Liver (tissue), 9 donors: ENCODE results near the gene EXOC6B. TPM values are rescaled to one million over a fixed set of nuclear protein-coding genes. Genes with fewer than 3 reads are reported as not detected.

ENCODE experiments used
- DNase-seq: peaks from one replicate; pipeline ENCODE4 v3.0.0-alpha.2; 2017; ENCODE audit warnings: low spot score
- H3K27ac ChIP-seq, 2 donors: one replicate each; pipeline ENCODE4 v1.7.0; 2013; ENCODE audit warnings: inconsistent platforms in 2 of 2, low read length in 2 of 2, control low read depth in 1 of 2, low read depth in 1 of 2, mild to moderate bottlenecking in 1 of 2
- H3K27me3 ChIP-seq, 4 donors: one replicate each; pipeline versions ENCODE4 v1.6.1 to v1.7.0; 2013; ENCODE audit warnings: low read length in 3 of 4, inconsistent platforms in 1 of 4, mild to moderate bottlenecking in 1 of 4, moderate library complexity in 1 of 4; ENCODE audit not compliant: control insufficient read depth in 4 of 4, insufficient read depth in 4 of 4
- H3K36me3 ChIP-seq, 4 donors: one replicate each; pipeline versions ENCODE4 v1.6.1 to v1.7.0; 2013; ENCODE audit warnings: low read length in 3 of 4, mild to moderate bottlenecking in 3 of 4, low read depth in 1 of 4, moderate library complexity in 1 of 4; ENCODE audit not compliant: control insufficient read depth in 4 of 4, insufficient read depth in 3 of 4
- H3K4me1 ChIP-seq, 4 donors: one replicate each; pipeline versions ENCODE4 v1.6.1 to v1.7.0; 2013; ENCODE audit warnings: low read length in 3 of 4, mild to moderate bottlenecking in 3 of 4, moderate library complexity in 1 of 4; ENCODE audit not compliant: control insufficient read depth in 4 of 4, insufficient read depth in 4 of 4
- H3K4me3 ChIP-seq, 3 donors: one replicate each; pipeline versions ENCODE4 v1.6.1 to v1.7.0; 2013; ENCODE audit warnings: low read length in 3 of 3, control low read depth in 1 of 3, low read depth in 1 of 3, mild to moderate bottlenecking in 1 of 3
- H3K9ac ChIP-seq, 2 donors: one replicate each; pipeline ENCODE4 v1.7.0; 2013; ENCODE audit warnings: low read length in 2 of 2, mild to moderate bottlenecking in 2 of 2, moderate library complexity in 2 of 2, control low read depth in 1 of 2, low read depth in 1 of 2
- H3K9me3 ChIP-seq, 4 donors: one replicate each; pipeline versions ENCODE4 v1.6.1 to v1.7.0; 2013; ENCODE audit warnings: low read length in 3 of 4; ENCODE audit not compliant: control insufficient read depth in 4 of 4
- ATF3 ChIP-seq: IDR thresholded peaks from 2 replicates; pipeline ENCODE4 v1.6.1; 2016; ENCODE audit warnings: antibody characterized with exemption
- CTCF ChIP-seq: fragments of 150-350 bp; IDR thresholded peaks from 2 replicates; pipeline ENCODE4 v1.5.1; 2017; ENCODE audit warnings: improper control_type of control experiment, low read depth, low read length; ENCODE audit not compliant: missing input control
- EGR1 ChIP-seq, 2 donors: IDR thresholded peaks; 2 replicates each; pipeline ENCODE4 v1.6.1; 2016 to 2018; ENCODE audit warnings: antibody characterized with exemption in 2 of 2, low read depth in 2 of 2
- FOXA1 ChIP-seq: IDR thresholded peaks from 2 replicates; pipeline ENCODE4 v1.6.1; 2016; ENCODE audit warnings: antibody characterized with exemption
- FOXA2 ChIP-seq: IDR thresholded peaks from 2 replicates; pipeline ENCODE4 v1.6.1; 2016; ENCODE audit warnings: antibody characterized with exemption
- GABPA ChIP-seq, 2 donors: IDR thresholded peaks in 1 of 2; conservative IDR thresholded peaks in 1 of 2; 2 replicates each; pipeline ENCODE4 v1.6.1; 2016; ENCODE audit warnings: antibody characterized with exemption in 2 of 2, mild to moderate bottlenecking in 1 of 2, moderate library complexity in 1 of 2
- HNF4A ChIP-seq, 2 donors: conservative IDR thresholded peaks; 2 replicates each; pipeline ENCODE4 v1.6.1; 2016; ENCODE audit warnings: antibody characterized with exemption in 2 of 2, mild to moderate bottlenecking in 2 of 2
- HNF4G ChIP-seq: IDR thresholded peaks from 2 replicates; pipeline ENCODE4 v1.6.1; 2016; ENCODE audit warnings: antibody characterized with exemption
- JUND ChIP-seq, 2 donors: IDR thresholded peaks; 2 replicates each; pipeline ENCODE4 v1.6.1; 2016; ENCODE audit warnings: antibody characterized with exemption in 2 of 2
- NR2F2 ChIP-seq: IDR thresholded peaks from 2 replicates; pipeline ENCODE4 v1.6.1; 2016; ENCODE audit warnings: antibody characterized with exemption
- RAD21 ChIP-seq, 2 donors: IDR thresholded peaks; 2 replicates each; pipeline ENCODE4 v1.6.1; 2016; ENCODE audit warnings: antibody characterized with exemption in 2 of 2, mild to moderate bottlenecking in 2 of 2
- RXRA ChIP-seq, 2 donors: IDR thresholded peaks; 2 replicates each; pipeline ENCODE4 v1.6.1; 2017 to 2018; ENCODE audit warnings: antibody characterized with exemption in 2 of 2, mild to moderate bottlenecking in 1 of 2
- SP1 ChIP-seq: IDR thresholded peaks from 2 replicates; pipeline ENCODE4 v1.6.1; 2018; ENCODE audit warnings: antibody characterized with exemption, mild to moderate bottlenecking
- TAF1 ChIP-seq: conservative IDR thresholded peaks from 2 replicates; pipeline ENCODE4 v1.6.1; 2016; ENCODE audit warnings: antibody characterized with exemption, mild to moderate bottlenecking
- YY1 ChIP-seq: IDR thresholded peaks from 2 replicates; pipeline ENCODE4 v1.6.1; 2016; ENCODE audit warnings: antibody characterized with exemption, mild to moderate bottlenecking
- ZBTB33 ChIP-seq: IDR thresholded peaks from 2 replicates; pipeline ENCODE4 v1.6.1; 2016; ENCODE audit warnings: antibody characterized with exemption
- WGBS: extraction: QIAGEN DNeasy Blood & Tissue Kit; methylation state at CpG from one replicate; pipeline ENCODE4 v1.1.7; 2013; 5-methylcytosine and 5-hydroxymethylcytosine counted together
- polyA plus RNA-seq, 2 donors: library from polyadenylated mRNA; stranded (reverse) in 1 of 2; unstranded in 1 of 2; fragments of 200-250 nt in 1 of 2; fragments of >200 nt in 1 of 2; fragmentation: Nextera tagmentation in 1 of 2; extraction: Ambion mirVana in 1 of 2; gene quantifications; one replicate each; pipeline versions ENCODE4 v1.2.1 to v1.2.3, GENCODE V29; 2013 to 2015
- total RNA-seq, 2 donors: library from RNA; depleted of rRNA; stranded (reverse); fragments of >200 nt; gene quantifications; one replicate each; pipeline ENCODE4 v1.2.3, GENCODE V29; 2014
- TF ChIP-seq, protein P1 (sequence below): IDR thresholded peaks from 2 replicates; pipeline ENCODE4 v1.6.1; 2016; ENCODE audit warnings: antibody characterized with exemption, mild to moderate bottlenecking
- donor health status: healthy.
- donor health status: healthy.
- donor health status: healthy.
- donor health status: healthy.
- donor health status: healthy.

Gene EXOC6B
- total and polyA plus RNA-seq, 4 donors = 1.7 to 9.5 (median 5.5) TPM

GRCh38 chr2:72139471-72139873 is 686.4 kb downstream of the EXOC6B start:
- DNase-seq = no peak

More at GRCh38 chr2:72139471-72139873, 686.4 kb downstream of the EXOC6B start:
- TF ChIP-seq JUND (IDR thresholded peaks at IDR 0.05) (no peak), SP1 (no peak), FOXA1 (no peak), HNF4G (no peak), CTCF (no peak), RXRA (IDR thresholded peaks at IDR 0.05) (no peak), FOXA2 (no peak), YY1 (no peak), EGR1 (IDR thresholded peaks at IDR 0.05; ENCODE audit: low read depth in 2 of 2) (no peak), HNF4A (conservative IDR thresholded peaks at IDR 0.05) (no peak), TAF1 (no peak), ZBTB33 (no peak), ATF3 (no peak), NR2F2 (no peak), GABPA (IDR thresholded peaks at IDR 0.05 in 1 of 2, conservative IDR thresholded peaks at IDR 0.05 in 1 of 2) (no peak), RAD21 (IDR thresholded peaks at IDR 0.05) (no peak)
- TF ChIP-seq, protein P1, sequence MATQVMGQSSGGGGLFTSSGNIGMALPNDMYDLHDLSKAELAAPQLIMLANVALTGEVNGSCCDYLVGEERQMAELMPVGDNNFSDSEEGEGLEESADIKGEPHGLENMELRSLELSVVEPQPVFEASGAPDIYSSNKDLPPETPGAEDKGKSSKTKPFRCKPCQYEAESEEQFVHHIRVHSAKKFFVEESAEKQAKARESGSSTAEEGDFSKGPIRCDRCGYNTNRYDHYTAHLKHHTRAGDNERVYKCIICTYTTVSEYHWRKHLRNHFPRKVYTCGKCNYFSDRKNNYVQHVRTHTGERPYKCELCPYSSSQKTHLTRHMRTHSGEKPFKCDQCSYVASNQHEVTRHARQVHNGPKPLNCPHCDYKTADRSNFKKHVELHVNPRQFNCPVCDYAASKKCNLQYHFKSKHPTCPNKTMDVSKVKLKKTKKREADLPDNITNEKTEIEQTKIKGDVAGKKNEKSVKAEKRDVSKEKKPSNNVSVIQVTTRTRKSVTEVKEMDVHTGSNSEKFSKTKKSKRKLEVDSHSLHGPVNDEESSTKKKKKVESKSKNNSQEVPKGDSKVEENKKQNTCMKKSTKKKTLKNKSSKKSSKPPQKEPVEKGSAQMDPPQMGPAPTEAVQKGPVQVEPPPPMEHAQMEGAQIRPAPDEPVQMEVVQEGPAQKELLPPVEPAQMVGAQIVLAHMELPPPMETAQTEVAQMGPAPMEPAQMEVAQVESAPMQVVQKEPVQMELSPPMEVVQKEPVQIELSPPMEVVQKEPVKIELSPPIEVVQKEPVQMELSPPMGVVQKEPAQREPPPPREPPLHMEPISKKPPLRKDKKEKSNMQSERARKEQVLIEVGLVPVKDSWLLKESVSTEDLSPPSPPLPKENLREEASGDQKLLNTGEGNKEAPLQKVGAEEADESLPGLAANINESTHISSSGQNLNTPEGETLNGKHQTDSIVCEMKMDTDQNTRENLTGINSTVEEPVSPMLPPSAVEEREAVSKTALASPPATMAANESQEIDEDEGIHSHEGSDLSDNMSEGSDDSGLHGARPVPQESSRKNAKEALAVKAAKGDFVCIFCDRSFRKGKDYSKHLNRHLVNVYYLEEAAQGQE = no peak
- Histone ChIP-seq H3K4me3 (no peak overlapping the region), H3K36me3 (no peaks in the 10 kb centered on the region), H3K9me3 (no peaks in the 10 kb centered on the region), H3K4me1 (peaks cover 11 to 30% (median 18%) of the 10 kb centered on the region in 4 donors), H3K9ac (no peak overlapping the region), H3K27me3 (peaks cover 0 to 8% (median 0%) of the 10 kb centered on the region in 4 donors), H3K27ac (no peak overlapping the region)
- 92% methylated on average over 8 of the region's 8 CpGs for WGBS
